NCI-H446 (cell line): ENCODE results near the gene SIL1.

ENCODE experiments used
- DNase-seq, 2 experiments: peaks; one replicate each; lab custom pipeline; 2025; lab: John Stamatoyannopoulos, UW

Gene SIL1

GRCh38 chr5:138920181-138920580 lies 278.0 kb downstream of the SIL1 start:
- DNase-seq = no peak

DNA sequence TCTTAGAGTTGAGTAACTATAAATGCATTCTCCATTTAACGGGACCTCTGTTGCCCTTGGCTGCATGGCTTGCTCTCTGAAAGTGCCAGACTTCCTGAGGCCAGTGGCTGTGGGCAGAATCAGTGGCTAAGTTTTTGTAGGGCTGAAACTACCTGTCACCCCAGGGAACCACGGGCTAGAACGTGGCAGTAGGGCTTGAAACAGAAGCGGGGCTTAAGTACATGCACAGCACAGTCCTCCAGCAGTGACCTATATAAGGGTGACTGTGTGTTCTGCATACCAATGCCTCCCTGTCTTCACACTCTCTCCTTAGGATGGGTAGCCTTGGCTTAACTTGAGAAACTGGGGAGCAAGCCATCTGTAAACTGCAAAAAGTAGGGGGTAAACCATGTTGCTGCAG lies 279.5 kb downstream of the SIL1 start:
- DNase-seq = no peak

DNA sequence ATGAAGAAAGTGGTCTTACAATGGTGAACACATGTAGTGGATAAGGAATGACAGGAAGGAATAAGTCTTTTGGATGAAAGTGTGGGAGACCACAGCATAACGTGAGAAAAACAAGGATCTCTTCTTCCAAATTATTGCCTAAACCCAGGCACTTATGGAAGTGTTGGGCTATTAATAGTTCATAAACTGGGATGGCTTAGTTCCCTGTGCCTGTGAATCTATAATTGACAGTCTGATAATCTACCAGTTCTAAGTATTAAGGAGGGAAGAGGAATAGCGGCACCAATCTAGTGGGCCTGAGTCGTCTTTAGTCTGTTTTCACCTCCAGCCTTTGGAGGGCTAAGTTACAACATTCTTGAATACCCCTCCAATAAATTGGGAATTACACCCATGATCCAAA lies 283.8 kb downstream of the SIL1 start:
- DNase-seq = no peak

GRCh38 chr5:138913773-138914172 lies 284.4 kb downstream of the SIL1 start:
- DNase-seq = no peak

- no peak for DNase-seq
These were observed 286.1 kb downstream of the SIL1 start for GRCh38 chr5:138912093-138912492.

DNA sequence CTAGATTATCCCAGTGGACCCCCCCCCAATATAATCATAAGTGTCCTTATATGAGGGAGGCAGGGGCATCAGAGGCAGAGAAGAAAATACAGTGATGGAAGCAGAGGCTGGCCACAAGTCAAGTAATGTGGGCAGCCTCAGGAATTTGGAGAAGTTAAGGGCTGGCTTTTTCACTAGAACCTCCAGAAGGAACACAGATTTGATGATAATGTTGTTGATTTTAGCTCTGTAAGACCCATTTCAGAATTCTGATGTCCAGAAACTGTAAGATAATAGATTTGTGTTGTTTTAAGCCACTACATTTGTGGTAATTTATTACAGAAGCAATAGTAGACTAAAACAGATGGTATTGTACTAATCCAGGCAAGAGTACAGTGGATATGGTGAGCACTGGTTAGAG lies 286.7 kb downstream of the SIL1 start:
- no peak for DNase-seq

- DNase-seq = no peak
These were observed 287.5 kb downstream of the SIL1 start for GRCh38 chr5:138910546-138911185.

- DNase-seq = no peak
These were observed 288.4 kb downstream of the SIL1 start for GRCh38 chr5:138909734-138910133.

DNA sequence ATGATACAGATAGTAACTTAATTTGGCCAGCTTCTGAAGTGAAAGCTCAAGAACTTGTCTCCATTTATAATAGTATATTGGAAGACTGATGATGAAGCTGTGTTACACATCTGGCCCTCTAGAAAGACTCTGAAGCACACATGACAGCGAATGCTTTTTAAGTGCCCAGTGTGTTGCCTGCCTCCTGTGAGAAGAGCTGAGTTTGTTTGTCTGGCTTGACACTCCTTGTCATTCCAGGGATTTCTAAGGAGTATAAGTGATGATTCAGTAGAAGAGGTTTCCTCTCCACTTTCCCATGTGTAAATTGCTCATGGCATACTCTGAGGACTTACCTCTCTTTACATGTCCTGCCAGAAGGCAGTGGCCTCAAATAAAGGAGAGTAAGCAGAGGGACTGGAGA lies 292.6 kb downstream of the SIL1 start:
- no peak for DNase-seq

DNA sequence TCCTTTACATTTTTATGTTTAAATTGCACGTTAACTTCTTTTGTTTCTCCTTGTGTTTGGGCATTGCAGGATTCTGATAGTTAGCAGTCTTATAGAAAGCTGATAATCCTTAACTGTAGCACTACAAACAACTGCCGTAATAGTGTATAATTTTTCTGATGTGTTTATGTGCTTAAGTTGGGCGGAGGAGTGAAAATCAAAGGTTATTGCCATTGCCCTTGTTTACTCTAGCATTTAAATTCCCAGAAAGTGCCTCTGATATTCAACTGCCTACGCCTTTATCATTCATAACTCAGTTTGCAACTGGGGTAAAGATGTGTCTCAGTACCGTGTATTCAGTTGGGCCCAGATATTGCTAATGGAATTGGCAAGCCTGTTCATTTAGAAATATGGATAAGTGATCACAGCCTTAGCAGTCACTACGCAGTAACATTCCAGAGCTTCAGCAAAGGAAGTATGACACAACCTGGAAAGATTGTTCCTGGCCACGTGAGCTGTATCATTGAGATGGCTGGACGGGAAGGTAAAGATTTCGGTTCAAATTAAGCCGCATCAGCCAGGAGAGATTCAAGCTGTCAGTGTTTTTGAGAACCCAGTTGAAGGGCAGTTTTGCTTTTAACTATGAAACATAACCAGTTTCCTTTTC lies 294.9 kb downstream of the SIL1 start:
- DNase-seq = no peak

GRCh38 chr5:138901716-138902115 lies 296.5 kb downstream of the SIL1 start:
- DNase-seq = no peak

DNA sequence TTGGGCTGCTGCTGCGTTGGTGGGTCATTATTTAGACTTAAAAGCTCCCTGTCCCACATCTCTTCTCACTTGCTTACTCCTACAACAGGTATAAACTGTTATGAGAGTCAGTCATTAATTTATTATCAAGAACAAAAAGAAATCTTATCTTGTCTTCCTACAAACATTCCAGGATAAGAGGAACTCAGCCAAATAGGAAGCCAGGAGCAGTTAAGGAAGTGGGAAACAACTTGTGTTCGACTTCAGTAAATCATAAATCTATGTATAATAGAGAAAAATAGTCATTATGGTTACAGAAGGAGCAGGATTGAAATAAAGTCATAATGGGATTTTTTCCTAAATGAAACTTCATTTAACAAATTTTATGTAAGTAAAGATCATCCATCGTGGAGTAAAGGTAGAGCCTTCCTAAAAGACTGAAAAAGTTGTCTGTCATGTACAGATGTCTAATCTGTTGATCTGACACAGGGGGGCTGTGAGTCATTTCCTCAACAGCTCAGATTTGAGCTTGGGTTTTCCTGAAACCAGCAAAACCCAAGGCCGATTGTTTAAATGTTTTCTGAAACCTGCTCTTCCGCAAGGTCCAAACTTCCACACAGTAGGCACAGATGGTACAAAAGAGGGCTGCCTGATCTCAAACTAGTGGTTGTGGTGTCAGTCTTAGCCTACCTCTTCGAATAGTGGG lies 297.7 kb downstream of the SIL1 start:
- DNase-seq = no peak

- DNase-seq = no peak
These were observed 299.4 kb downstream of the SIL1 start for GRCh38 chr5:138898742-138899141.

DNA sequence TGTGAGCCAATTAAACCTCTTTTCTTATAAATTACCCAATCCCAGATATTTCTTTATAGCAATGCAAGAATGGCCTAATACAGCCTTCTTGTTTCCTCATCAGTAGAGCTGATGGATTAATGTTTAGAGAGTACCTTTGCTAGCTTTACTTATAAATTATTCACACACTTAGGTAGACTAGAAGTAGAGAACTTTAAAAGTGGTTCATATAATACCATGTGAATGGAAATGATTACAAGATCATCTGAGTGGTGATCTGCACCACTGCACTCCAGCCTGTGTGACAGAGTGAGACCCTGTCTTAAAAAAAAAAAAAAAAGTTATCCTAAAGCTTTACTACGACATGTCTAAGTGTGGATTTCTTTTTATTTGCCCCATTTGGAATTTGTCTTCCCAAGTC lies 299.9 kb downstream of the SIL1 start:
- no peak for DNase-seq
